ENCODE data around the gene NRP1.

GRCh38 chr10:33298110-33298509, 36.4 kb downstream of the NRP1 start:
- TF ChIP-seq NR3C1 (IDR thresholded peaks at IDR 0.05) (no peak), CTCF (IDR thresholded peaks at IDR 0.05) (no peak), ELK1 (IDR thresholded peaks at IDR 0.05; ENCODE audit: low read depth, low read length) (no peak), HOXB5 (CRISPR knock-in tag; IDR thresholded peaks at IDR 0.05) (no peak), RCOR1 (IDR thresholded peaks at IDR 0.05; ENCODE audit: low read depth, low read length) (no peak), USF2 (IDR thresholded peaks at IDR 0.05) (no peak), RNF2 (IDR thresholded peaks at IDR 0.05; ENCODE audit: borderline replicate concordance, low read depth) (no peak)
